GM21529 (cell line): ENCODE measurements around the gene ERBB3.
A peak's percentile ranks its signal among the peaks of the same experiment; 100 is the strongest.
"Not testable (repeated sequence)": the region's sequence is repeated elsewhere in the genome, so short reads cannot be mapped to it uniquely, and the experiment has no call there.

Experiments used
- ATAC-seq: cut with Tn5 transposase; IDR thresholded peaks from one replicate; pipeline ENCODE4 v1.9.1; 2021; ENCODE audit not compliant: unreplicated experiment

ERBB3 gene

GRCh38 chr12:56110571-56110970, 30.6 kb downstream of the ERBB3 start:
- ATAC-seq = no peak

GRCh38 chr12:56114084-56114483, 34.1 kb downstream of the ERBB3 start:
- ATAC-seq = no peak

- no peak for ATAC-seq
Measured at GRCh38 chr12:56115329-56115728, 35.4 kb downstream of the ERBB3 start.

GRCh38 chr12:56116267-56117081, 36.5 kb downstream of the ERBB3 start, which contains the start of gene RPL41:
Gene RPL41, plus strand, starts transcription at chr12:56116633.
- ATAC-seq = peak; percentile 44

GRCh38 chr12:56117082-56117706, 37.2 kb downstream of the ERBB3 start:
- not testable (repeated sequence) for ATAC-seq

- peak; percentile 80 for ATAC-seq
Measured at GRCh38 chr12:56117778-56118687, 38.1 kb downstream of the ERBB3 start, which contains the start of gene ZC3H10. Gene ZC3H10, plus strand, starts transcription at chr12:56118266. Its CDS starts 2,297 bp downstream, at chr12:56120563.

- ATAC-seq = peak; percentile 6
Measured at GRCh38 chr12:56118688-56119357, 38.9 kb downstream of the ERBB3 start.

- ATAC-seq = no peak
Measured at GRCh38 chr12:56119361-56119796, 39.4 kb downstream of the ERBB3 start.

GRCh38 chr12:56120158-56120846, 40.3 kb downstream of the ERBB3 start:
- ATAC-seq = no peak

GRCh38 chr12:56121204-56121870, 41.4 kb downstream of the ERBB3 start:
- no peak for ATAC-seq

GRCh38 chr12:56122637-56123036, 42.7 kb downstream of the ERBB3 start:
- no peak for ATAC-seq

GRCh38 chr12:56124133-56124532, 44.2 kb downstream of the ERBB3 start:
- no peak for ATAC-seq

GRCh38 chr12:56126732-56127239, 46.8 kb downstream of the ERBB3 start:
- no peak for ATAC-seq

GRCh38 chr12:56127485-56127887, 47.5 kb downstream of the ERBB3 start:
- no peak for ATAC-seq

GRCh38 chr12:56127888-56128669, 48.1 kb downstream of the ERBB3 start, which contains the start of gene ESYT1:
Gene ESYT1, plus strand, starts transcription at chr12:56128267. Its CDS starts 53 bp downstream, at chr12:56128320.
- peak; percentile 88 for ATAC-seq

GRCh38 chr12:56128670-56129205, 48.8 kb downstream of the ERBB3 start:
- ATAC-seq = no peak

GRCh38 chr12:56129206-56129941, 49.4 kb downstream of the ERBB3 start:
- ATAC-seq = peak; percentile 31
